GM12872 (cell line): ENCODE results near the gene TYMS.

ENCODE experiments used
- CTCF ChIP-seq: IDR thresholded peaks from 3 replicates; pipeline ENCODE4 v1.5.1; 2011; ENCODE audit warnings: low read depth, mild to moderate bottlenecking, low read length, moderate library complexity; ENCODE audit not compliant: insufficient read depth

TYMS gene

GRCh38 chr18:649341-649740 is 8.1 kb upstream of the TYMS start:
- TF ChIP-seq CTCF = no peak

GRCh38 chr18:650428-650858 is 7.0 kb upstream of the TYMS start:
- no peak for TF ChIP-seq CTCF

GRCh38 chr18:652131-652530 is 5.3 kb upstream of the TYMS start:
- no peak for TF ChIP-seq CTCF

- TF ChIP-seq CTCF = no peak
These were observed 3.9 kb upstream of the TYMS start for GRCh38 chr18:653512-653911.

GRCh38 chr18:654601-655000 is 2.9 kb upstream of the TYMS start:
- no peak for TF ChIP-seq CTCF

- TF ChIP-seq CTCF = no peak
These were observed 2.0 kb upstream of the TYMS start for GRCh38 chr18:655445-655844.

GRCh38 chr18:658001-658946 is 821 bp downstream of the TYMS start:
- TF ChIP-seq CTCF = no peak
